ENCODE results near the gene GABRG3. TPM values are rescaled to one million over a fixed set of nuclear protein-coding genes. Genes with fewer than 3 reads are reported as not detected.
"Not testable (repeated sequence)": the region's sequence is repeated elsewhere in the genome, so short reads cannot be mapped to it uniquely, and the experiment has no call there.

The GABRG3 gene
- total RNA-seq, 1 experiment from 2014 or later, result not detected

GRCh38 chr15:26985050-26985449, 14.1 kb downstream of the GABRG3 start:
- H3K9me3 Mint-ChIP-seq (ENCODE audit: low read depth, unreplicated experiment), result no peaks in the 10 kb centered on the region
- no TSS peak for BruUV-seq (replicated peaks)
- intact Hi-C loops (cut with micrococcal nuclease; ENCODE audit: unreplicated experiment), result no loop called here
- no peaks in the 10 kb centered on the region for H3K36me3 Mint-ChIP-seq (ENCODE audit: insufficient read depth, unreplicated experiment)
- CTCF ChIA-PET, result no interaction called here
- H3K27ac Mint-ChIP-seq (ENCODE audit: unreplicated experiment), result no peak overlapping the region
- H3K4me3 Mint-ChIP-seq (ENCODE audit: low read depth, unreplicated experiment), result no peak overlapping the region
- TF ChIP-seq, protein P1, sequence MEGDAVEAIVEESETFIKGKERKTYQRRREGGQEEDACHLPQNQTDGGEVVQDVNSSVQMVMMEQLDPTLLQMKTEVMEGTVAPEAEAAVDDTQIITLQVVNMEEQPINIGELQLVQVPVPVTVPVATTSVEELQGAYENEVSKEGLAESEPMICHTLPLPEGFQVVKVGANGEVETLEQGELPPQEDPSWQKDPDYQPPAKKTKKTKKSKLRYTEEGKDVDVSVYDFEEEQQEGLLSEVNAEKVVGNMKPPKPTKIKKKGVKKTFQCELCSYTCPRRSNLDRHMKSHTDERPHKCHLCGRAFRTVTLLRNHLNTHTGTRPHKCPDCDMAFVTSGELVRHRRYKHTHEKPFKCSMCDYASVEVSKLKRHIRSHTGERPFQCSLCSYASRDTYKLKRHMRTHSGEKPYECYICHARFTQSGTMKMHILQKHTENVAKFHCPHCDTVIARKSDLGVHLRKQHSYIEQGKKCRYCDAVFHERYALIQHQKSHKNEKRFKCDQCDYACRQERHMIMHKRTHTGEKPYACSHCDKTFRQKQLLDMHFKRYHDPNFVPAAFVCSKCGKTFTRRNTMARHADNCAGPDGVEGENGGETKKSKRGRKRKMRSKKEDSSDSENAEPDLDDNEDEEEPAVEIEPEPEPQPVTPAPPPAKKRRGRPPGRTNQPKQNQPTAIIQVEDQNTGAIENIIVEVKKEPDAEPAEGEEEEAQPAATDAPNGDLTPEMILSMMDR (IDR thresholded peaks at IDR 0.05; ENCODE audit: unreplicated experiment), result no peak
- no peaks in the 10 kb centered on the region for H3K27me3 Mint-ChIP-seq (ENCODE audit: unreplicated experiment)
- H3K4me1 Mint-ChIP-seq (ENCODE audit: low read depth, unreplicated experiment), result no peaks in the 10 kb centered on the region
- no peak for DNase-seq

- no peaks in the 10 kb centered on the region for H3K4me1 Mint-ChIP-seq (ENCODE audit: low read depth, unreplicated experiment)
- no peak for DNase-seq
- no TSS peak for BruUV-seq (replicated peaks)
- H3K4me3 Mint-ChIP-seq (ENCODE audit: low read depth, unreplicated experiment), result no peak overlapping the region
- TF ChIP-seq, protein P1 (IDR thresholded peaks at IDR 0.05; ENCODE audit: unreplicated experiment), result no peak
- H3K27me3 Mint-ChIP-seq (ENCODE audit: unreplicated experiment), result no peaks in the 10 kb centered on the region
- no peaks in the 10 kb centered on the region for H3K36me3 Mint-ChIP-seq (ENCODE audit: insufficient read depth, unreplicated experiment)
- peaks cover 3% of the 10 kb centered on the region for H3K9me3 Mint-ChIP-seq (ENCODE audit: low read depth, unreplicated experiment)
- H3K27ac Mint-ChIP-seq (ENCODE audit: unreplicated experiment), result no peak overlapping the region
- CTCF ChIA-PET, result no interaction called here
- intact Hi-C loops (cut with micrococcal nuclease; ENCODE audit: unreplicated experiment), result no loop called here
Measured at GRCh38 chr15:26996250-26996649, 25.3 kb downstream of the GABRG3 start.

DNA sequence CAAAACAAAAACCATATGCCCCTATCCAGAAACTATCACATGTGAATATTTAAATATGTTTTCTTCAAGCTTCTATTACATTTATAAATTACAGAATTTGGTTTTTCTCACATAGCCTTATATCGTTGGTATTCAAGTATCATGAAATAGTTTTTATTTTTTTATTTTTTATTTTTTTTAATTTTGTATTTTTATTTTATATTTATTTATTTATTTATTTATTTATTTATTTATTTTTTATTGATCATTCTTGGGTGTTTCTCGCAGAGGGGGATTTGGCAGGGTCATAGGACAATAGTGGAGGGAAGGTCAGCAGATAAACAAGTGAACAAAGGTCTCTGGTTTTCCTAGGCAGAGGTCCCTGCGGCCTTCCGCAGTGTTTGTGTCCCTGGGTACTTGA, 32.0 kb downstream of the GABRG3 start:
- BruUV-seq (replicated peaks); H3K27me3 Mint-ChIP-seq (ENCODE audit: unreplicated experiment); H3K4me1 Mint-ChIP-seq (ENCODE audit: low read depth, unreplicated experiment); CTCF ChIA-PET; H3K27ac Mint-ChIP-seq (ENCODE audit: unreplicated experiment); H3K4me3 Mint-ChIP-seq (ENCODE audit: low read depth, unreplicated experiment); H3K36me3 Mint-ChIP-seq (ENCODE audit: insufficient read depth, unreplicated experiment); intact Hi-C loops (cut with micrococcal nuclease; ENCODE audit: unreplicated experiment); DNase-seq; H3K9me3 Mint-ChIP-seq (ENCODE audit: low read depth, unreplicated experiment): not testable (repeated sequence)

GRCh38 chr15:27004226-27004625, 33.2 kb downstream of the GABRG3 start:
- H3K4me3 Mint-ChIP-seq (ENCODE audit: low read depth, unreplicated experiment); H3K9me3 Mint-ChIP-seq (ENCODE audit: low read depth, unreplicated experiment); BruUV-seq (replicated peaks); CTCF ChIA-PET; DNase-seq; H3K4me1 Mint-ChIP-seq (ENCODE audit: low read depth, unreplicated experiment); H3K36me3 Mint-ChIP-seq (ENCODE audit: insufficient read depth, unreplicated experiment); H3K27me3 Mint-ChIP-seq (ENCODE audit: unreplicated experiment); intact Hi-C loops (cut with micrococcal nuclease; ENCODE audit: unreplicated experiment); H3K27ac Mint-ChIP-seq (ENCODE audit: unreplicated experiment): not testable (repeated sequence)

GRCh38 chr15:27017168-27017809, 46.3 kb downstream of the GABRG3 start:
- CTCF ChIA-PET, result no interaction called here
- intact Hi-C loops (cut with micrococcal nuclease; ENCODE audit: unreplicated experiment), result no loop called here
- no peak overlapping the region for H3K27ac Mint-ChIP-seq (ENCODE audit: unreplicated experiment)
- no peaks in the 10 kb centered on the region for H3K4me1 Mint-ChIP-seq (ENCODE audit: low read depth, unreplicated experiment)
- no peak overlapping the region for H3K4me3 Mint-ChIP-seq (ENCODE audit: low read depth, unreplicated experiment)
- BruUV-seq (replicated peaks), result no TSS peak
- TF ChIP-seq, protein P1 (IDR thresholded peaks at IDR 0.05; ENCODE audit: unreplicated experiment), result no peak
- DNase-seq, result peak; percentile 10
- H3K27me3 Mint-ChIP-seq (ENCODE audit: unreplicated experiment), result no peaks in the 10 kb centered on the region
- H3K9me3 Mint-ChIP-seq (ENCODE audit: low read depth, unreplicated experiment), result no peaks in the 10 kb centered on the region
- no peaks in the 10 kb centered on the region for H3K36me3 Mint-ChIP-seq (ENCODE audit: insufficient read depth, unreplicated experiment)

All from Calu3 (cell line).